Cardiac muscle cell (in vitro differentiated cells and primary cell): ENCODE data around the gene GRB10. TPM values are rescaled to one million over a fixed set of nuclear protein-coding genes. Genes with fewer than 3 reads are reported as not detected.

Experiments used
- DNase-seq, 2 donors: peaks; one replicate each; pipeline versions ENCODE4 v3.0.0 to v3.0.0-alpha.2; 2010 to 2017; ENCODE audit warnings: low read depth in 1 of 2, low spot score in 1 of 2
- H3K27ac ChIP-seq: fragments of 200-600 bp; sonication (generic); 2 replicates; pipeline ENCODE4 v1.5.1; 2016
- H3K27me3 ChIP-seq: fragments of 200-600 bp; sonication (generic); 2 replicates; pipeline ENCODE4 v1.6.0; 2016; ENCODE audit warnings: control low read depth
- H3K36me3 ChIP-seq: fragments of 200-600 bp; sonication (generic); 2 replicates; pipeline ENCODE4 v1.5.1; 2016; ENCODE audit warnings: control low read depth
- H3K4me1 ChIP-seq: fragments of 200-600 bp; sonication (generic); 2 replicates; pipeline ENCODE4 v1.8.1; 2017; ENCODE audit warnings: low read depth, mild to moderate bottlenecking, mixed run types
- H3K4me3 ChIP-seq: fragments of 200-600 bp; sonication (generic); 2 replicates; pipeline ENCODE4 v1.5.1; 2016; ENCODE audit warnings: mild to moderate bottlenecking
- H3K9me3 ChIP-seq: fragments of 200-600 bp; sonication (generic); 2 replicates; pipeline ENCODE4 v1.5.1; 2017; ENCODE audit warnings: low read depth, mild to moderate bottlenecking, control low read depth
- polyA plus RNA-seq: library from polyadenylated mRNA; unstranded; fragments of >200 nt; fragmentation: Nextera tagmentation; extraction: Ambion mirVana; gene quantifications from 2 replicates; pipeline ENCODE4 v1.2.1, GENCODE V29; 2016
- total RNA-seq: library from RNA; depleted of rRNA; stranded (reverse); fragments of >200 nt; gene quantifications from 2 replicates; pipeline ENCODE4 v1.2.3, GENCODE V29; 2016
- TF ChIP-seq, protein P1 (sequence below): IDR thresholded peaks from 2 replicates; pipeline ENCODE4 v1.5.1; 2012; ENCODE audit warnings: low read depth, mild to moderate bottlenecking, low read length

GRB10 gene
- total and polyA plus RNA-seq, 2 experiments from 2014 or later: 9.9 to 25.3 TPM

GRCh38 chr7:50540785-50541579 is 241.7 kb downstream of the GRB10 start:
- H3K27me3 ChIP-seq: no peaks in the 10 kb centered on the region

More at GRCh38 chr7:50540785-50541579, 241.7 kb downstream of the GRB10 start:
- no peaks in the 10 kb centered on the region for H3K4me1 ChIP-seq
- H3K27ac ChIP-seq: no peak overlapping the region
- TF ChIP-seq, protein P1, sequence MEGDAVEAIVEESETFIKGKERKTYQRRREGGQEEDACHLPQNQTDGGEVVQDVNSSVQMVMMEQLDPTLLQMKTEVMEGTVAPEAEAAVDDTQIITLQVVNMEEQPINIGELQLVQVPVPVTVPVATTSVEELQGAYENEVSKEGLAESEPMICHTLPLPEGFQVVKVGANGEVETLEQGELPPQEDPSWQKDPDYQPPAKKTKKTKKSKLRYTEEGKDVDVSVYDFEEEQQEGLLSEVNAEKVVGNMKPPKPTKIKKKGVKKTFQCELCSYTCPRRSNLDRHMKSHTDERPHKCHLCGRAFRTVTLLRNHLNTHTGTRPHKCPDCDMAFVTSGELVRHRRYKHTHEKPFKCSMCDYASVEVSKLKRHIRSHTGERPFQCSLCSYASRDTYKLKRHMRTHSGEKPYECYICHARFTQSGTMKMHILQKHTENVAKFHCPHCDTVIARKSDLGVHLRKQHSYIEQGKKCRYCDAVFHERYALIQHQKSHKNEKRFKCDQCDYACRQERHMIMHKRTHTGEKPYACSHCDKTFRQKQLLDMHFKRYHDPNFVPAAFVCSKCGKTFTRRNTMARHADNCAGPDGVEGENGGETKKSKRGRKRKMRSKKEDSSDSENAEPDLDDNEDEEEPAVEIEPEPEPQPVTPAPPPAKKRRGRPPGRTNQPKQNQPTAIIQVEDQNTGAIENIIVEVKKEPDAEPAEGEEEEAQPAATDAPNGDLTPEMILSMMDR: no peak
- H3K36me3 ChIP-seq: no peaks in the 10 kb centered on the region
- no peaks in the 10 kb centered on the region for H3K9me3 ChIP-seq
- no peak overlapping the region for H3K4me3 ChIP-seq
- no peak for DNase-seq

Other genes with a start within 250 kb of the GRB10 start
- not detected in 2 replicates for gene DDC, start 217.5 kb downstream of the GRB10 start, total RNA-seq
- gene DDC, start 217.5 kb downstream of the GRB10 start, polyA plus RNA-seq: not detected in 2 replicates